Neuronal stem cell (in vitro differentiated cells): ENCODE measurements around the gene NKPD1.

Experiments used
- DNase-seq: peaks from one replicate; pipeline ENCODE4 v3.0.0-alpha.2; 2013; ENCODE audit warnings: low spot score
- H2AFZ ChIP-seq: one replicate; pipeline ENCODE4 v1.6.1; 2013; ENCODE audit warnings: mild to moderate bottlenecking, low read length, inconsistent platforms
- H2AK5ac ChIP-seq: 2 replicates; pipeline ENCODE4 v1.6.1; 2013; ENCODE audit warnings: low read depth, mild to moderate bottlenecking, inconsistent platforms, low read length, moderate library complexity, mixed read lengths
- H2BK120ac ChIP-seq: 2 replicates; pipeline ENCODE4 v1.6.1; 2013; ENCODE audit warnings: low read depth, mild to moderate bottlenecking, inconsistent platforms, low read length, moderate library complexity, mixed read lengths
- H2BK12ac ChIP-seq: one replicate; pipeline ENCODE4 v1.6.1; 2013; ENCODE audit warnings: low read length, inconsistent platforms
- H2BK15ac ChIP-seq: 2 replicates; pipeline ENCODE4 v1.6.1; 2013; ENCODE audit warnings: mild to moderate bottlenecking, low read length, inconsistent platforms, mixed read lengths
- H2BK5ac ChIP-seq: one replicate; pipeline ENCODE4 v1.6.1; 2013; ENCODE audit warnings: inconsistent platforms, mild to moderate bottlenecking, low read length, moderate library complexity
- H3K14ac ChIP-seq: one replicate; pipeline ENCODE4 v1.6.1; 2013; ENCODE audit warnings: low read length, inconsistent platforms
- H3K18ac ChIP-seq: 2 replicates; pipeline ENCODE4 v1.6.1; 2013; ENCODE audit warnings: low read length, inconsistent platforms
- H3K23ac ChIP-seq: 2 replicates; pipeline ENCODE4 v1.6.1; 2013; ENCODE audit warnings: low read depth, mild to moderate bottlenecking, mixed read lengths, low read length, inconsistent platforms; ENCODE audit not compliant: poor library complexity
- H3K27ac ChIP-seq: replicated peaks from 3 replicates; pipeline ENCODE4 v1.5.1; 2013; ENCODE audit warnings: low read length, inconsistent platforms
- H3K27me3 ChIP-seq, 3 experiments: 2 replicates each; pipeline ENCODE4 v1.6.1; 2013; ENCODE audit warnings: low read length in 3 of 3, mild to moderate bottlenecking in 2 of 3, inconsistent platforms in 1 of 3, low read depth in 1 of 3, mixed read lengths in 1 of 3, moderate library complexity in 1 of 3; ENCODE audit not compliant: control insufficient read depth in 3 of 3, insufficient read depth in 3 of 3
- H3K36me3 ChIP-seq, 2 donors: replicated peaks in 1 of 2; 2 replicates each; pipeline ENCODE4 v1.6.1; 2013; ENCODE audit warnings: low read length in 2 of 2; ENCODE audit not compliant: control insufficient read depth in 2 of 2, insufficient read depth in 2 of 2
- H3K4ac ChIP-seq: 2 replicates; pipeline ENCODE4 v1.6.1; 2013; ENCODE audit warnings: inconsistent platforms, mild to moderate bottlenecking, low read length, moderate library complexity
- H3K4me1 ChIP-seq, 2 donors: 1 replicate in 1 of 2; 2 replicates in 1 of 2; pipeline ENCODE4 v1.6.1; 2013; ENCODE audit warnings: low read length in 2 of 2, low read depth in 1 of 2; ENCODE audit not compliant: control insufficient read depth in 2 of 2, insufficient read depth in 1 of 2
- H3K4me2 ChIP-seq: one replicate; pipeline ENCODE4 v1.6.1; 2013; ENCODE audit warnings: mild to moderate bottlenecking, low read length, inconsistent platforms; ENCODE audit not compliant: insufficient read depth, poor library complexity, severe bottlenecking
- H3K4me3 ChIP-seq, 2 donors: 2 replicates each; pipeline ENCODE4 v1.5.1; 2013; ENCODE audit warnings: low read length in 2 of 2, mild to moderate bottlenecking in 2 of 2, inconsistent platforms in 1 of 2, moderate library complexity in 1 of 2
- H3K79me1 ChIP-seq: one replicate; pipeline ENCODE4 v1.6.1; 2013; ENCODE audit warnings: low read depth, mild to moderate bottlenecking, inconsistent platforms, low read length, moderate library complexity
- H3K9ac ChIP-seq: one replicate; pipeline ENCODE4 v1.6.1; 2013; ENCODE audit warnings: mild to moderate bottlenecking, low read depth, low read length, inconsistent platforms; ENCODE audit not compliant: poor library complexity
- H3K9me3 ChIP-seq, 2 donors: replicated peaks in 1 of 2; 2 replicates each; pipeline versions ENCODE3 to v1.6.1; 2013; ENCODE audit warnings: low read length in 2 of 2, mild to moderate bottlenecking in 2 of 2, inconsistent platforms in 1 of 2, low read depth in 1 of 2, mixed read lengths in 1 of 2, moderate library complexity in 1 of 2; ENCODE audit not compliant: control insufficient read depth in 2 of 2, insufficient read depth in 1 of 2
- H4K8ac ChIP-seq: one replicate; pipeline ENCODE4 v1.6.1; 2013; ENCODE audit warnings: low read depth, mild to moderate bottlenecking, inconsistent platforms, low read length, moderate library complexity
- H4K91ac ChIP-seq: one replicate; pipeline ENCODE4 v1.6.1; 2013; ENCODE audit warnings: low read length, low read depth, mild to moderate bottlenecking, inconsistent platforms; ENCODE audit not compliant: poor library complexity
- WGBS, 2 donors: extraction: QIAGEN DNeasy Blood & Tissue Kit; methylation state at CpG; one replicate each; pipeline ENCODE4 v1.1.7; 2013; ENCODE audit warnings: missing lambda C conversion rate in 2 of 2, mixed read lengths in 1 of 2; ENCODE audit not compliant: insufficient read length in 2 of 2, insufficient replicate concordance in 1 of 2; ENCODE audit errors: extremely low coverage in 2 of 2; 5-methylcytosine and 5-hydroxymethylcytosine counted together

Gene NKPD1

DNA sequence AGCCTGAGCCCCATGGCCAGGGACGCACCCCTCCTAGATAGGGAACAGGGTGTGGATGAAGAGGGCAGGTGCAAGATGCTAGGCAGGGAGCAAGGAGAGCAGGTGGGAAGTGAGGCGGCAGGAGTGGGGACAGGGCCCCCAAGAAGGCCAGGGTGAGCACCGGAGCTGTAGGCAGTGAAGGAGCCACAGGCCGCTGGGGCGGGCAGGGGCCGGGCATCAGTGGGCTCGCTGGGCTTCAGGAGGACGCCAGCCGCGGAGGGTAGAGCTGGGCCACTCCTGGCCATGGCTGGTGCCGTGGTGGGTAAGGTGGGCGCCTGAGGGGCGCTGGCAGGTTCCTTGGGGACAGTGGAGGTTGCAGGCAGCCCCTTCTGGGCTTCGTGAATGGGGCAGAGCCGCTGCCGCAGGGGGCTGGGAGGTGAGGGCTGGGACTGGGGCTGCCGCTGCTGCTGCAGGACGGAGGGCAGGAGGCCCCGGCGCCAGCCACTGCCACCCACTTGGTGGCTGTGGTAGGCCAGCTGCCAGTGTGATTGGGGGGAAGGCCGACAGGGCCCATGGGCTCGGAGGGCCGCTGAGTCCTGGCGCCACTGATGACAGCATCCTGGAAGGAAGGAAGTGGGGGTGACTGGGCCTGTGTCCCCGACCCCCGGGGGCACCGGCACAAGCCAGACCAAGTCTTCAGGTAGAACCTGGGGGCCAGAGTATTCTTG, 2.1 kb downstream of the NKPD1 start:
- Histone ChIP-seq H3K27ac (no peak overlapping the region), H3K9me3 (no peaks in the 10 kb centered on the region)
- no CpG with 5 or more reads among the region's 27 CpGs for WGBS, 2 donors

DNA sequence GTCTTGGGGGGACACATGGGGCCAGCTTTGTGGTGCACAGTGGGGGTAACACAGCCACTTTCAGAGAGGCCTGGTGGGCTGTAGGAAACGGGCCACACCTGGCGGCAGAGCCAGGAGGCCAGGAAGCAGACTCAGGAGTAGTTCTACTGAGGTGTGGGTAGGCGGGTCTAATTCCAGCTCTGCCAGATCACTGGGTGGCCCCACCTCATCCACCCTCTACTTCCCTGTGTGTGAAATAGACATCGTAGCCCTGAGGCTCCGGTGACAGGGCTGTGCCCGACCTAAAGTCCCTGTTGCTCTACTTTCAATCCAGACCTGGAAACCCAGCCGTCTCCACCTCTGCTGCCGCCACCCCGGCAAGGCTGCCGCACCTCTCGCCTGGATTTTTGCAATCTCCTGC, 4.0 kb downstream of the NKPD1 start:
- peaks cover 14 to 31% (median 29%) of the 10 kb centered on the region in 3 experiments for H3K27me3 ChIP-seq
- no CpG with 5 or more reads among the region's 11 CpGs for WGBS, 2 donors

More for the DNA sequence above, 2.1 kb downstream of the NKPD1 start:
- no peak overlapping the region for H2BK5ac ChIP-seq
- no peak for DNase-seq
- no peak overlapping the region for H2BK120ac ChIP-seq
- no peak overlapping the region for H3K18ac ChIP-seq
- H3K4me2 ChIP-seq: no peak overlapping the region
- no peak overlapping the region for H4K91ac ChIP-seq
- no peak overlapping the region for H2AFZ ChIP-seq
- H3K79me1 ChIP-seq: peaks cover 2% of the 10 kb centered on the region
- H3K27me3 ChIP-seq: peaks cover 0 to 31% (median 10%) of the 10 kb centered on the region in 3 experiments
- no peaks in the 10 kb centered on the region for H3K36me3 ChIP-seq
- peak overlapping the region; percentile 90 for H2BK12ac ChIP-seq
- H3K4ac ChIP-seq: no peak overlapping the region
- peak overlapping the region; percentile 92 for H2AK5ac ChIP-seq
- H3K4me1 ChIP-seq: peaks cover 5% of the 10 kb centered on the region in 2 donors
- H4K8ac ChIP-seq: peak overlapping the region; percentile 82
- no peak overlapping the region for H3K4me3 ChIP-seq
- peak overlapping the region; percentile 71 for H3K9ac ChIP-seq
- H2BK15ac ChIP-seq: no peak overlapping the region
- H3K23ac ChIP-seq: peak overlapping the region; percentile 73
- H3K14ac ChIP-seq: peak overlapping the region; percentile 97

DNA sequence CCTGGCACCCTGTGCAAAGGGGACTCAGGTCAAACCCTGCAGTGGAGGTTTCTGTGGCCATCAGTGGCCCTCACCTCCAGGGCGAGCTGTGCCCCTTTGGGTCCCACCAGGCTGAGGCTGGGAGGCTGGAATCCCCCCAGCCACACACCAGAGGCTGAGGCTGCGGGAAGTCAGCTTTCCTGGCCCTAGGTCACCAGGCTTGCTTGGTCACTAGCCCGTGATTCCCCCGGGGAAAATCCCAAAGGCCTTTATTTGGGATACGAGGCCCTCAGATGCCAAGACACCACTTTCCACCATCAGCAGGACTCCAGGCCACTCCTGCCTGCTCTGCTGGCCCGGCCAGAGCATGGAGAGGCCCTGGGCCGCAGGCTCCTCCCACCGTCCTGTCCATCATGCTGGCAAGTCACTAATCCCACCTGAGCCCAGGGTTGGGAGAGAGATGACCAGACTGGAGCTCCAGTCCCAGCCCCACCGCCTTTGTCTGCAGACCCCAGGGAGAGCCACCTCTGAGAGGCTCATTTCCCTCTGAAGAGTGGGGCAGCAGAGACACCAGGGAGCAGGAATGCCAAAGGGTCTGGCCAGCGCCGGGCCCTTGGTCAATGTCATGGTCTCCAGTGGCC, 4.7 kb downstream of the NKPD1 start:
- no peak overlapping the region for H2BK120ac ChIP-seq
- no peak overlapping the region for H3K4me2 ChIP-seq
- H2BK12ac ChIP-seq: no peak overlapping the region
- H3K4ac ChIP-seq: no peak overlapping the region
- H4K91ac ChIP-seq: no peak overlapping the region
- peaks cover 6% of the 10 kb centered on the region for H3K79me1 ChIP-seq
- H3K4me1 ChIP-seq: peaks cover 0 to 13% of the 10 kb centered on the region in 2 donors
- peaks cover 0 to 10% of the 10 kb centered on the region in 2 donors for H3K9me3 ChIP-seq
- no peak overlapping the region for H3K27ac ChIP-seq
- H3K4me3 ChIP-seq: no peak overlapping the region
- peaks cover 14 to 34% (median 28%) of the 10 kb centered on the region in 3 experiments for H3K27me3 ChIP-seq
- H3K36me3 ChIP-seq: peaks cover 0 to under 1% of the 10 kb centered on the region in 2 donors
- no peak overlapping the region for H2AFZ ChIP-seq
- WGBS, 2 donors: no CpG with 5 or more reads among the region's 11 CpGs
- peak overlapping the region; percentile 45 for H2BK15ac ChIP-seq
- H4K8ac ChIP-seq: no peak overlapping the region
- H3K18ac ChIP-seq: peak overlapping the region; percentile 35
- no peak overlapping the region for H3K14ac ChIP-seq
- DNase-seq: no peak
- no peak overlapping the region for H3K23ac ChIP-seq
- H2AK5ac ChIP-seq: peak overlapping the region; percentile 30
- H2BK5ac ChIP-seq: no peak overlapping the region
- H3K9ac ChIP-seq: no peak overlapping the region

More for the DNA sequence above, 4.0 kb downstream of the NKPD1 start:
- Histone ChIP-seq H3K27ac (no peak overlapping the region), H3K4me3 (no peak overlapping the region), H3K4me1 (peaks cover under 1 to 13% of the 10 kb centered on the region in 2 donors), H2BK5ac (no peak overlapping the region), H4K8ac (no peak overlapping the region), H2BK120ac (no peak overlapping the region), H3K79me1 (peaks cover 6% of the 10 kb centered on the region), H2BK15ac (no peak overlapping the region), H3K23ac (no peak overlapping the region), H2BK12ac (no peak overlapping the region), H3K36me3 (no peaks in the 10 kb centered on the region), H3K4ac (no peak overlapping the region), H3K9me3 (peaks cover 0 to 10% of the 10 kb centered on the region in 2 donors), H3K9ac (no peak overlapping the region), H2AFZ (no peak overlapping the region), H2AK5ac (peak overlapping the region; percentile 5), H3K4me2 (no peak overlapping the region), H4K91ac (no peak overlapping the region), H3K14ac (no peak overlapping the region), H3K18ac (peak overlapping the region; percentile 33)
- no peak for DNase-seq
